Endothelial cell (in vitro differentiated cells): ENCODE measurements around the gene OR2AT4. TPM values are rescaled to one million over a fixed set of nuclear protein-coding genes. Genes with fewer than 3 reads are reported as not detected.
"Not testable (repeated sequence)": the region's sequence is repeated elsewhere in the genome, so short reads cannot be mapped to it uniquely, and the experiment has no call there.

Experiments
- DNase-seq: peaks from one replicate; pipeline ENCODE4 v3.0.0; 2021; ENCODE audit warnings: low spot score
- H3K27ac Mint-ChIP-seq: one replicate; pipeline ENCODE4 v1.8.0; 2021; ENCODE audit warnings: mixed read lengths, inconsistent platforms; ENCODE audit not compliant: unreplicated experiment
- H3K27me3 Mint-ChIP-seq: one replicate; pipeline ENCODE4 v1.8.0; 2021; ENCODE audit warnings: mild to moderate bottlenecking, moderate library complexity, mixed read lengths, inconsistent platforms; ENCODE audit not compliant: unreplicated experiment
- H3K36me3 Mint-ChIP-seq: one replicate; pipeline ENCODE4 v1.8.0; 2021; ENCODE audit warnings: mild to moderate bottlenecking, low read depth, mixed read lengths, inconsistent platforms; ENCODE audit not compliant: unreplicated experiment
- H3K4me1 Mint-ChIP-seq: one replicate; pipeline ENCODE4 v1.8.0; 2021; ENCODE audit warnings: mild to moderate bottlenecking, mixed read lengths, inconsistent platforms; ENCODE audit not compliant: unreplicated experiment
- H3K4me3 Mint-ChIP-seq: one replicate; pipeline ENCODE4 v1.8.0; 2021; ENCODE audit warnings: mild to moderate bottlenecking, mixed read lengths, inconsistent platforms; ENCODE audit not compliant: unreplicated experiment
- H3K9me3 Mint-ChIP-seq: one replicate; pipeline ENCODE4 v1.8.0; 2021; ENCODE audit warnings: mixed read lengths, inconsistent platforms; ENCODE audit not compliant: unreplicated experiment
- total RNA-seq: library from RNA; stranded (reverse); fragmentation: NEBNext Ultra II Directional; extraction: Animal tissue kit (Norgen Biotek cat#: 25700); gene quantifications from one replicate; pipeline ENCODE4 v1.2.1, GENCODE V29; 2021; ENCODE audit not compliant: unreplicated experiment
- TF ChIP-seq, protein P1 (sequence below): fragments of 200-600 bp; sonication (generic); IDR thresholded peaks from one replicate; pipeline ENCODE4 v1.5.0; 2021; ENCODE audit warnings: antibody characterized with exemption; ENCODE audit not compliant: unreplicated experiment

OR2AT4 gene
- total RNA-seq, 1 donor from 2014 or later, result 0.08 TPM

DNA sequence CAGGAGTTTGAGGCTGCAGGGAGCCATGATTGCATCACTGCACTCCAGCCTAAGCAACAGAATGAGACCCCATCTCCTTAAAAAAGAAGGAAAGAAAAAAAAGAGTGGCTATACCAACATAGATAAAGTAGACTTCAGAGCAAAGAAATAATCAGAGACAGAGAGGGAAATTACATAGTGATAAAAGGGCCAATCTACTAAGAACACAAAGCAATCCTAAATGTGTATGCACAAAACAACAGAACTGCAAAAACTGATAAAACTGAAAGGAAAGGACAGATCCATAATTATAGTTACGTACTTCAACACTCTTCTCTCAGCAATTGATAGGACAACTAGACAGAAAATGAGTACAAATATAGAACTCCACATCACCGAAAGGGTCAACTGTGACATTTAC is 17.8 kb upstream of the OR2AT4 start:
- DNase-seq, result no peak
- peaks cover 9% of the 10 kb centered on the region for H3K9me3 Mint-ChIP-seq
- no peaks in the 10 kb centered on the region for H3K4me1 Mint-ChIP-seq
- no peak overlapping the region for H3K4me3 Mint-ChIP-seq
- no peaks in the 10 kb centered on the region for H3K36me3 Mint-ChIP-seq
- no peak overlapping the region for H3K27ac Mint-ChIP-seq
- H3K27me3 Mint-ChIP-seq, result peaks cover 1% of the 10 kb centered on the region
- TF ChIP-seq, protein P1, sequence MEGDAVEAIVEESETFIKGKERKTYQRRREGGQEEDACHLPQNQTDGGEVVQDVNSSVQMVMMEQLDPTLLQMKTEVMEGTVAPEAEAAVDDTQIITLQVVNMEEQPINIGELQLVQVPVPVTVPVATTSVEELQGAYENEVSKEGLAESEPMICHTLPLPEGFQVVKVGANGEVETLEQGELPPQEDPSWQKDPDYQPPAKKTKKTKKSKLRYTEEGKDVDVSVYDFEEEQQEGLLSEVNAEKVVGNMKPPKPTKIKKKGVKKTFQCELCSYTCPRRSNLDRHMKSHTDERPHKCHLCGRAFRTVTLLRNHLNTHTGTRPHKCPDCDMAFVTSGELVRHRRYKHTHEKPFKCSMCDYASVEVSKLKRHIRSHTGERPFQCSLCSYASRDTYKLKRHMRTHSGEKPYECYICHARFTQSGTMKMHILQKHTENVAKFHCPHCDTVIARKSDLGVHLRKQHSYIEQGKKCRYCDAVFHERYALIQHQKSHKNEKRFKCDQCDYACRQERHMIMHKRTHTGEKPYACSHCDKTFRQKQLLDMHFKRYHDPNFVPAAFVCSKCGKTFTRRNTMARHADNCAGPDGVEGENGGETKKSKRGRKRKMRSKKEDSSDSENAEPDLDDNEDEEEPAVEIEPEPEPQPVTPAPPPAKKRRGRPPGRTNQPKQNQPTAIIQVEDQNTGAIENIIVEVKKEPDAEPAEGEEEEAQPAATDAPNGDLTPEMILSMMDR, result no peak

DNA sequence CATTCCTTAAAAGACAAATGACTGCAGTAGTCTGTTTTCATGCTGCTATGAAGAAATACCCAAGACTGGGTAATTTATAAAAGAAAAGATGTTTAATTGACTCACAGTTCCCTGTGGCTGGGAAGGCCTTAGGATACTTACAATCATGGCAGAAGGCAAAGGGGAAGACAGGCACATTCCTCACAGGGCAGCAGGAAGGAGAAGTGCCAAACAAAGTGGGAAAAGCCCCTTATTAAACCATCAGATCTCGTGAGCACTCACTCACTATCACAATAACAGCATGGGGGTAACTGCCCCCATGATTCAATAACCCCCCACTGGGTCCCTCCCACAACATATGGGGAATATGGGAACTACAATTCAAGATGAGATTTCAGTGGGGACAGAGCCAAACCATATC is 16.4 kb upstream of the OR2AT4 start:
- no peak for DNase-seq
- no peaks in the 10 kb centered on the region for H3K9me3 Mint-ChIP-seq
- TF ChIP-seq, protein P1, result no peak
- H3K4me1 Mint-ChIP-seq, result no peaks in the 10 kb centered on the region
- H3K27me3 Mint-ChIP-seq, result no peaks in the 10 kb centered on the region
- no peak overlapping the region for H3K27ac Mint-ChIP-seq
- H3K36me3 Mint-ChIP-seq, result no peaks in the 10 kb centered on the region
- H3K4me3 Mint-ChIP-seq, result no peak overlapping the region

DNA sequence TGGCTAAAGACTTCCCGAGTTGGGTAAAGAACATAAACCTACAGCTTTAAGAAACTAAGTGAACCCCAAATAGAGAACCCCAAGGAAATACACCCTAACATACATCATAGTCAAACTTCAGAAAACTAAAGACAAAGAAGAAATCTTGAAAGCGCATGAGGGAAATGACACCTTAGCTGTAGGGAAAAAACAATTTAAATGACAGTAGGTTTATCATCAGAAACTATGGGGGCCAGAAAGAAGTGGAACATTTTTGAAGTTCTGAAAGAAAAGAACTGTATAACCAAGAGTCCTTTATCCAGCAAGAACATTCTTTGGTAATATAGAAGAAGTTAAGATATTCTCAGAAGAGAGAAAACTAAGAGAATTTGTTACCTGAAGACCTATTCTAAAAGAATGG is 15.5 kb upstream of the OR2AT4 start:
- DNase-seq, result no peak
- H3K9me3 Mint-ChIP-seq, result no peaks in the 10 kb centered on the region
- H3K36me3 Mint-ChIP-seq, result no peaks in the 10 kb centered on the region
- H3K27me3 Mint-ChIP-seq, result no peaks in the 10 kb centered on the region
- H3K4me3 Mint-ChIP-seq, result no peak overlapping the region
- no peak overlapping the region for H3K27ac Mint-ChIP-seq
- no peaks in the 10 kb centered on the region for H3K4me1 Mint-ChIP-seq
- TF ChIP-seq, protein P1, result no peak

DNA sequence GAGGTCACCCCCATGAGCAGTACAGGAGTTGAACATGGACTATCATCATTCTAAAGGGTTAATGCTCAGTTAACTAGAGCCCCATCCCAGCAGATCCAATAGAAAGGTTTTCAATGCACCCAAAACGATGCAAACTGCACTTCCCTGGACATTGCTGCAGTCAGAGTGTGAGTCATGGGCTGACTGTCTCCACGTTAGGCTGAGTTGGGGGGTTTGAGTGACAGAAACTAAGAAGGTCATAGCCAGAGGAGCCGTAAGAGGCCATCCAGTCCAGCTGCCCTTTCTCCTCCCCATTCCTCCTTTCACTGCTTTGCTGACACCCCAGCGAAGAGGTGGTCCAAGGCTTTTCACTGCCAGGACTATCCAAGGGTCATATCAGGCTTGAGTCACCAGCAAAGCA is 10.5 kb upstream of the OR2AT4 start:
- DNase-seq, result no peak
- Mint-ChIP-seq H3K4me1 (no peaks in the 10 kb centered on the region), H3K9me3 (no peaks in the 10 kb centered on the region), H3K4me3 (no peak overlapping the region), H3K27me3 (no peaks in the 10 kb centered on the region), H3K36me3 (no peaks in the 10 kb centered on the region), H3K27ac (no peak overlapping the region)
- TF ChIP-seq, protein P1, result no peak

DNA sequence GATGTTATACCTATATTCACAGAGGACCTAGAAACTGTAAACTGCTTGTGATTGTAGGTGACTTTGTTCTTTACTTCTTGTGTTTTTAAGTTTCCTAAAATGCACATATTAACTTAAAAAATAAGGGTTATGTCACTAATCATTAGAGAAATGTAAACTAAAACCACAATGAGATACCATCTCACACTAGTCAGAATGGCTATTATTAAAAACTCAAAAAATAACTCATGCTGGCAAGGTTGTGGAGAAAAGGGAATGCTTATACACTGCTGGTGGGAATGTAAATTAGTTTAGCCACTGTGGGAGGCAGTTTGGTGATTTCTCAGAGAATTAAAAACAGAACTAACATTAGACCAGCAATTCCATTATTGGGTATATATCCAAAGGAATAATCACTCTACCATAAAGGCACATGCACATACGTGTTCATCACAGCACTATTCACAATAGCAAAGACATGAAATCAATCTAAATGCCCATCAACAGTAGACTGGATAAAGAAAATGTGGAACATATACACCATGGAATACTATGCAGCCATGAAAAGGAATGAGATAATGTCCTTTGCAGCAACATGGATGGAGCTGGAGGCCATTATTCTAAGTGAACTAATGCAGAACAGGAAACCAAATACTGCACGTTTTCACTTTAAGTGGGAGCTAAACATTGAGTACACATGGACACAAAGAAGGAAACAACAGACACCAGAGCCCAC is 9.4 kb upstream of the OR2AT4 start:
- not testable (repeated sequence) for H3K9me3 Mint-ChIP-seq, H3K4me3 Mint-ChIP-seq, H3K27ac Mint-ChIP-seq, DNase-seq, H3K36me3 Mint-ChIP-seq, H3K27me3 Mint-ChIP-seq, H3K4me1 Mint-ChIP-seq
